K562 (cell line): ENCODE data around the gene NEURL4. TPM values are rescaled to one million over a fixed set of nuclear protein-coding genes. Genes with fewer than 3 reads are reported as not detected.

Experiments
- ATAC-seq: fragments of 200-7000 bp; cut with Tn5 transposase; 3 replicates; pipeline ENCODE4 v1.9.1; 2020; ENCODE audit warnings: moderate library complexity
- BruUV-seq: library from RNA; stranded (reverse); fragments of 400-500 nt; replicated peaks from 2 replicates; lab custom pipeline; 2021; lab: Mats Ljungman, UMichigan
- CTCF ChIA-PET: fragments of 300-600 bp; formaldehyde crosslinking; extraction: SDS; loops from one replicate; lab custom pipeline; 2021; ENCODE audit warnings: low intra/inter-chr PET ratio; lab: Yijun Ruan, JAX
- POLR2A ChIA-PET: fragments of 300-600, 350-650 bp; sonication (Branson Sonifier 250); formaldehyde crosslinking; extraction: SDS; loops from one replicate; lab custom pipeline; 2021; ENCODE audit warnings: antibody characterized with exemption, inconsistent platforms; lab: Yijun Ruan, JAX
- DNase-seq, 4 experiments: peaks; one replicate each; pipeline versions ENCODE4 v3.0.0 to v3.0.0-alpha.2; 2011 to 2018; ENCODE audit warnings: low spot score in 3 of 4, mixed read lengths in 3 of 4; ENCODE audit errors: extremely low read depth in 1 of 4
- FAIRE-seq: peaks from 2 replicates; lab custom pipeline; 2011; peaks lifted over from hg19 to GRCh38; lab: Jason Lieb, UNC
- H2AFZ ChIP-seq: 2 replicates; pipeline ENCODE4 v1.6.0; 2011; ENCODE audit warnings: low read depth, low read length, control low read depth, inconsistent platforms
- H3K27ac ChIP-seq: fragments of 200-600 bp; 3 replicates; pipeline ENCODE4 v1.8.0; 2011; ENCODE audit warnings: low read depth, mild to moderate bottlenecking, control low read depth, inconsistent platforms, low read length, moderate library complexity, mixed read lengths; ENCODE audit errors: extremely low read depth
- H3K27me3 ChIP-seq, 2 experiments: fragments of 300-600 bp in 1 of 2; 2 replicates in 1 of 2; 3 replicates in 1 of 2; pipeline versions ENCODE4 v1.6.0 to v1.8.0; 2011; ENCODE audit warnings: inconsistent platforms in 2 of 2, low read length in 2 of 2, mild to moderate bottlenecking in 1 of 2, mixed read lengths in 1 of 2, moderate library complexity in 1 of 2; ENCODE audit not compliant: control insufficient read depth in 2 of 2, insufficient read depth in 2 of 2
- H3K36me3 ChIP-seq: fragments of 300-600 bp; 3 replicates; pipeline ENCODE4 v1.8.0; 2011; ENCODE audit warnings: mild to moderate bottlenecking, low read length, inconsistent platforms; ENCODE audit not compliant: control insufficient read depth, insufficient read depth
- H3K4me1 ChIP-seq, 2 experiments: fragments of 200-600 bp in 1 of 2; replicated peaks in 1 of 2; 2 replicates in 1 of 2; 3 replicates in 1 of 2; pipeline versions ENCODE4 v1.5.1 to v1.8.0; 2011; ENCODE audit warnings: inconsistent platforms in 2 of 2, low read length in 2 of 2, mild to moderate bottlenecking in 1 of 2, mixed read lengths in 1 of 2, moderate library complexity in 1 of 2; ENCODE audit not compliant: control insufficient read depth in 2 of 2, insufficient read depth in 2 of 2
- H3K4me2 ChIP-seq: 2 replicates; pipeline ENCODE4 v1.6.1; 2011; ENCODE audit warnings: low read length, control low read depth, inconsistent platforms, mixed read lengths; ENCODE audit not compliant: insufficient read depth
- H3K4me3 ChIP-seq: fragments of 200-600 bp; sonication (generic), shearing (Covaris generic); 2 replicates; pipeline ENCODE4 v1.5.1; 2016; ENCODE audit warnings: control low read depth, inconsistent platforms
- H3K79me2 ChIP-seq: fragments of 200-600 bp; 3 replicates; pipeline ENCODE4 v1.8.0; 2011; ENCODE audit warnings: low read length, inconsistent platforms; ENCODE audit not compliant: control insufficient read depth, insufficient read depth
- H3K9ac ChIP-seq, 2 experiments: 2 replicates each; pipeline versions ENCODE4 v1.6.0 to v1.6.1; 2011; ENCODE audit warnings: low read depth in 2 of 2, low read length in 2 of 2, control low read depth in 1 of 2, inconsistent platforms in 1 of 2, mild to moderate bottlenecking in 1 of 2, mixed read lengths in 1 of 2; ENCODE audit not compliant: insufficient read depth in 1 of 2
- H3K9me1 ChIP-seq: one replicate; pipeline ENCODE4 v1.6.0; 2011; ENCODE audit warnings: inconsistent platforms, mild to moderate bottlenecking, low read length, moderate library complexity; ENCODE audit not compliant: control insufficient read depth, insufficient read depth
- H3K9me3 ChIP-seq: replicated peaks from 2 replicates; pipeline ENCODE4 v1.5.1; 2011; ENCODE audit warnings: low read depth, low read length, inconsistent platforms; ENCODE audit not compliant: control insufficient read depth, insufficient read depth
- H4K20me1 ChIP-seq: replicated peaks from 2 replicates; pipeline ENCODE4 v1.6.1; 2011; ENCODE audit warnings: low read length, inconsistent platforms, mixed read lengths; ENCODE audit not compliant: control insufficient read depth, insufficient read depth
- HES1 ChIP-seq: fragments of 450-650 bp; IDR thresholded peaks from 2 replicates; pipeline ENCODE4 v1.6.1; 2016; ENCODE audit warnings: low read depth, mild to moderate bottlenecking, moderate library complexity
- HEY1 ChIP-seq: fragments of 250-450 bp; sonication (Bioruptor Pico); IDR thresholded peaks from 2 replicates; pipeline ENCODE4 v1.5.0; 2020; ENCODE audit warnings: mild to moderate bottlenecking, moderate library complexity, borderline replicate concordance
- MLLT1 ChIP-seq, 2 experiments: fragments of 450-650 bp; IDR thresholded peaks; 2 replicates each; pipeline ENCODE4 v1.6.1; 2016
- NFE2L1 ChIP-seq: fragments of 450-650 bp; IDR thresholded peaks from 2 replicates; pipeline ENCODE4 v1.6.1; 2016; ENCODE audit warnings: missing genetic modification characterization, low read depth, mild to moderate bottlenecking, missing compliant biosample characterization, moderate library complexity, borderline replicate concordance
- SMARCC2 ChIP-seq: fragments of 450-650 bp; IDR thresholded peaks from 2 replicates; pipeline ENCODE4 v1.6.1; 2017; ENCODE audit warnings: antibody characterized with exemption, moderate library complexity, mild to moderate bottlenecking, low read depth
- SRSF1 ChIP-seq: fragments of 200-400 bp; formaldehyde crosslinking; IDR thresholded peaks from 2 replicates; pipeline ENCODE4 v1.6.1; 2017; ENCODE audit warnings: mild to moderate bottlenecking, low read depth, low read length, moderate library complexity
- ZNF134 ChIP-seq: fragments of 250-450 bp; sonication (Bioruptor Pico); conservative IDR thresholded peaks from 2 replicates; pipeline ENCODE4 v1.4.0; 2020
- ZNF57 ChIP-seq: fragments of 450-650 bp; formaldehyde crosslinking; IDR thresholded peaks from 2 replicates; pipeline ENCODE4 v1.4.0; 2020; ENCODE audit warnings: mild to moderate bottlenecking, moderate library complexity
- WGBS: fragments of 100-300 bp; shearing (Covaris generic); methylation state at CpG from one replicate; pipeline ENCODE4 v1.1.6; 2016; ENCODE audit warnings: low coverage, mixed read lengths; ENCODE audit not compliant: insufficient coverage; ENCODE audit errors: missing lambda C conversion rate; 5-methylcytosine and 5-hydroxymethylcytosine counted together
- in situ Hi-C: fragments of 300-500 bp; cut with MboI; formaldehyde crosslinking; loops from 4 replicates; pipeline ENCODE4 v1.15.0; 2018; ENCODE audit warnings: inconsistent platforms, mixed read lengths
- intact Hi-C: fragments of 100-400 bp; cut with micrococcal nuclease; formaldehyde crosslinking; loops from 2 replicates; pipeline ENCODE4 v1.14.2; 2022
- polyA plus RNA-seq, 8 experiments: library from polyadenylated mRNA; depleted of rRNA in 4 of 8; stranded (reverse) in 5 of 8; unstranded in 3 of 8; fragments of >200 nt; fragmentation: Nextera tagmentation in 2 of 8; fragmentation: Illumina TruSeq in 1 of 8; extraction: Ambion mirVana in 2 of 8; extraction: Trizol in 1 of 8; gene quantifications; 2 replicates each; pipeline versions ENCODE4 v1.2.1 to v1.2.3, GENCODE V29; 2011 to 2014; ENCODE audit warnings: inconsistent platforms in 1 of 8, missing spikeins in 1 of 8
- total RNA-seq, 7 experiments: library from RNA; depleted of rRNA in 6 of 7; stranded (reverse); fragments of >200 nt in 6 of 7; fragmentation: Illumina TruSeq in 2 of 7; extraction: Trizol in 2 of 7; gene quantifications; 2 replicates each; pipeline versions ENCODE4 v1.2.1 to v1.2.3, GENCODE V29; 2011 to 2021; ENCODE audit warnings: low replicate concordance in 1 of 7
- TF ChIP-seq, protein P1 (sequence below), 2 experiments: fragments of 450-650 bp; IDR thresholded peaks; 2 replicates each; pipeline ENCODE4 v1.6.1; 2016; ENCODE audit warnings: mild to moderate bottlenecking in 2 of 2, borderline replicate concordance in 1 of 2, low read depth in 1 of 2, moderate library complexity in 1 of 2

The NEURL4 gene
- total and polyA plus RNA-seq, 9 of the 15 experiments (the other 6 are each of a cell fraction or from before 2014, with no cell fraction given), result 0.08 to 37.4 (median 11.5) TPM

DNA sequence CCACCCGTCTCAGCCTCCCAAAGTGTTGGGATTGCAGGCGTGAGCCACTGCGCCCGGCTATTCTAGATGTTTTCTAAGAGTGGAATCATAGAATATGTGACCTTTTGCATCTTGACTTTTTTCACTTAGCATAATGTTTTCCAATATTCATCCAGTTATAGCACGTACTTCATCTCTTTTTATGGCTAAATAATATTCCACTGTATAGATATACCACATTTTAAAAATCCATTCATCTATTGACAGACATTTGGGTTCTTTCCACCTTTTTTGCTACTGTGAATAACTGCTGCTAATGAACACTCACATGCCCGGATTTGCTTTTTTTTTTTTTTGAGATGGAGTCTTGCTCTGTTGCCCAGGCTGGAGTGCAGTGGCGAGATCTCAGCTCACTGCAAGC is 25.0 kb downstream of the NEURL4 start:
- no peak for FAIRE-seq
- Histone ChIP-seq H3K4me2 (no peak overlapping the region), H2AFZ (no peak overlapping the region), H3K4me1 (peaks cover 4 to 8% of the 10 kb centered on the region in 2 experiments; a peak in 4 of 5 replicates), H3K9me1 (no peaks in the 10 kb centered on the region), H4K20me1 (peaks cover 10% of the 10 kb centered on the region), H3K27me3 (no peaks in the 10 kb centered on the region), H3K9ac (no peak overlapping the region), H3K9me3 (no peaks in the 10 kb centered on the region), H3K27ac (no peak overlapping the region), H3K79me2 (peaks cover 18% of the 10 kb centered on the region), H3K4me3 (no peak overlapping the region), H3K36me3 (peaks cover 8% of the 10 kb centered on the region; the same call in 2 of the 3 replicates)
- BruUV-seq, result no TSS peak
- no peak for DNase-seq
- TF ChIP-seq SMARCC2, result no peak
- TF ChIP-seq SRSF1, result no peak
- TF ChIP-seq ZNF134, result no peak
- no peak for TF ChIP-seq HES1
- TF ChIP-seq NFE2L1 (tag), result no peak
- TF ChIP-seq, protein P1, sequence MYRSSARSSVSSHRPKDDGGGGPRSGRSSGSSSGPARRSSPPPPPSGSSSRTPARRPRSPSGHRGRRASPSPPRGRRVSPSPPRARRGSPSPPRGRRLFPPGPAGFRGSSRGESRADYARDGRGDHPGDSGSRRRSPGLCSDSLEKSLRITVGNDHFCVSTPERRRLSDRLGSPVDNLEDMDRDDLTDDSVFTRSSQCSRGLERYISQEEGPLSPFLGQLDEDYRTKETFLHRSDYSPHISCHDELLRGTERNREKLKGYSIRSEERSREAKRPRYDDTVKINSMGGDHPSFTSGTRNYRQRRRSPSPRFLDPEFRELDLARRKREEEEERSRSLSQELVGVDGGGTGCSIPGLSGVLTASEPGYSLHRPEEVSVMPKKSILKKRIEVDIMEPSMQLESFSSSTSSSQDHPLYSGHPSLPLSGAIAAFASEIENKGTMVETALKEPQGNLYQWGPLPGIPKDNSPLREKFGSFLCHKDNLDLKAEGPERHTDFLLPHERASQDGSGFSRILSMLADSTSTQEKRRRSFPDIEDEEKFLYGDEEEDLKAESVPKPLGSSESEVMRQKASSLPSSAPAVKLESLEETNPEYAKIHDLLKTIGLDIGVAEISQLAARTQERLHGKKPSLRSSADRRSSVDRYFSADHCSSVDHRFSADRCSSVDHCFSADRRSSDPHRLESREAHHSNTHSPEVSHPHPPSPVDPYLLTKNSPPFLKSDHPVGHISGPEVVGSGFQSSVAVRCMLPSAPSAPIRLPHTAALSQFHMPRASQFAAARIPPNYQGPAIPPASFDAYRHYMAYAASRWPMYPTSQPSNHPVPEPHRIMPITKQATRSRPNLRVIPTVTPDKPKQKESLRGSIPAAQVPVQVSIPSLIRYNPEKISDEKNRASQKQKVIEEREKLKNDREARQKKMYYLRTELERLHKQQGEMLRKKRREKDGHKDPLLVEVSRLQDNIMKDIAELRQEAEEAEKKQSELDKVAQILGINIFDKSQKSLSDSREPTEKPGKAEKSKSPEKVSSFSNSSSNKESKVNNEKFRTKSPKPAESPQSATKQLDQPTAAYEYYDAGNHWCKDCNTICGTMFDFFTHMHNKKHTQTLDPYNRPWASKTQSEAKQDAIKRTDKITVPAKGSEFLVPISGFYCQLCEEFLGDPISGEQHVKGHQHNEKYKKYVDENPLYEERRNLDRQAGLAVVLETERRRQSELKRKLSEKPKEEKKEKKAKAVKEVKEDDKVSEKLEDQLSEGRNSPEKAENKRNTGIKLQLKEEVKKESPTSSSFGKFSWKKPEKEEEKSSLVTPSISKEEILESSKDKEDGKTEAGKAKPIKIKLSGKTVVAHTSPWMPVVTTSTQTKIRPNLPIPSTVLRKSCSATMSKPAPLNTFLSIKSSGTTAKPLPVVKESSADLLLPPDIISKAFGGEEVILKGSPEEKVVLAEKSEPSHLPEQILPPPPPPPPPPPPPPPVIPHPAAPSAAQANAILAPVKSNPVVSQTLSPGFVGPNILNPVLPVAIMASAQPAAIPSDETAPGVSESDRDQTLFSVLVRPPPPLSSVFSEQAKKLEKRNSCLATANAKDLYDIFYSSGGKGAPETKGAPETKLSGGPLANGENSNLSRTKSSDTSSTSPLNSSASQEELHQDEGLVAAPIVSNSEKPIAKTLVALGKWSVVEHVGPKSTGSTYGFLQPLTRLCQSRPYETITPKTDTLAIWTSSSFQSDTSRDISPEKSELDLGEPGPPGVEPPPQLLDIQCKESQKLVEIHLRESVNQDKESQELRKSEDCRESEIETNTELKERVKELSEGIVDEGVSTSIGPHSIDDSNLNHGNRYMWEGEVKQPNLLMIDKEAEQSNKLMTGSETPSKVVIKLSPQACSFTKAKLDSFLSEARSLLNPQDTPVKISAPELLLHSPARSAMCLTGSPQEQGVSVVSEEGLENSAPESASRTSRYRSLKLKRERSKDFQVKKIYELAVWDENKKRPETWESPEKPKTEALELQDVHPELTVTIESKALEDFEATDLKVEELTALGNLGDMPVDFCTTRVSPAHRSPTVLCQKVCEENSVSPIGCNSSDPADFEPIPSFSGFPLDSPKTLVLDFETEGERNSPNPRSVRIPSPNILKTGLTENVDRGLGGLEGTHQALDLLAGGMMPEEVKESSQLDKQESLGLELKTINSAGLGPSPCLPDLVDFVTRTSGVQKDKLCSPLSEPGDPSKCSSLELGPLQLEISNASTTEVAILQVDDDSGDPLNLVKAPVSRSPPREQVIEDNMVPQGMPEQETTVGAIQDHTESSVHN (IDR thresholded peaks at IDR 0.05; ENCODE audit: borderline replicate concordance in 1 of 2, low read depth in 1 of 2), result no peak
- no peak for TF ChIP-seq MLLT1 (IDR thresholded peaks at IDR 0.05)
- no peak for TF ChIP-seq ZNF57 (CRISPR knock-in tag)
- no peak for TF ChIP-seq HEY1
- intact Hi-C loops, result no loop called here
- POLR2A ChIA-PET, result interaction anchor here (0.9 kb wide), 1 partner anchor 14 kb away, joined by 3 read pairs; no protein-coding TSS in a partner anchor
- CTCF ChIA-PET, result no interaction called here
- WGBS, result 85% methylated on average over 4 of the region's 7 CpGs
- in situ Hi-C loops, result no loop called here
- no peak for ATAC-seq
